HG02642 (cell line): ENCODE measurements around the gene NRG3.

ENCODE experiments used
- ATAC-seq: cut with Tn5 transposase; IDR thresholded peaks from one replicate; pipeline ENCODE4 v1.9.1; 2021; ENCODE audit warnings: mild to moderate bottlenecking; ENCODE audit not compliant: unreplicated experiment, poor library complexity

NRG3 gene

GRCh38 chr10:82737549-82737948 is 862.6 kb downstream of the NRG3 start:
- ATAC-seq: no peak

DNA sequence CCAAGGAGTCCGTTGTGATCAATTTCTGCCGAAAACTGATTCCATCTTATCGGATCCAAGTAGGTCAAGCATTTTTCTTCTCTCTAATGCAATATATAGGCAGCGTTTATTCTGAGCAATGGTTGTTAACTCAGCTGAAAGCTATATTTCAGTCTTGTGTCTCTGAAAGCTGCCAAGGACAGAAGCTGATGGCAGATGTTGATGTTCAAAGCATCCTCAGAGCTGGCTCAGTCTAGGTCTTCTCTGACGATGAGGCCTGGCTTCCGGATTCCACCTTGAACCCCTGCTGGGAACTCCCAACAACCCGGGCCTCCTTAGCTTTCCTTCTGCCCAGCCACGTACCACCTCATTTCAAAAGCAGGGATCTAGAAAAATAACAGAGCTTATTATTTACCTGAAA is 863.6 kb downstream of the NRG3 start:
- ATAC-seq: no peak

DNA sequence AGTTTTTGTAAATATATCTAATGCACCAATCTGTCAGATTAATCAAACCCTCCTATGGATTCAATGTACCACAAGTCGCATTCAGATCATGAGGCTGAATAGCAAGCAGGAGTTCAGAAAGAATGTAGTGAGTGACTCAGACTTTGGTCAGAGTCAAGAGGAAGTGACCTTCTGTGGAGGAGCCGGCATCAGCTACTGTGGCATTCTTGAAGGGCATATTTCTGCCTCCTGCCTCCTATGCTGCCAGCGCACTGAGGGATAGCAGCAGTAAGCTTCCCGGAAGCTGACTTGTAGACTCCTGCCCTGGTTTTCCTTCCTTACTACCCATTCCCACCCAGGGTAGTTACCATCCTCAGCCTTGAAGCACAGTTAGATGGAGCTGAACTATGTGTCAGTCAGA is 867.5 kb downstream of the NRG3 start:
- ATAC-seq: no peak

GRCh38 chr10:82742898-82743297 is 867.9 kb downstream of the NRG3 start:
- ATAC-seq: no peak

DNA sequence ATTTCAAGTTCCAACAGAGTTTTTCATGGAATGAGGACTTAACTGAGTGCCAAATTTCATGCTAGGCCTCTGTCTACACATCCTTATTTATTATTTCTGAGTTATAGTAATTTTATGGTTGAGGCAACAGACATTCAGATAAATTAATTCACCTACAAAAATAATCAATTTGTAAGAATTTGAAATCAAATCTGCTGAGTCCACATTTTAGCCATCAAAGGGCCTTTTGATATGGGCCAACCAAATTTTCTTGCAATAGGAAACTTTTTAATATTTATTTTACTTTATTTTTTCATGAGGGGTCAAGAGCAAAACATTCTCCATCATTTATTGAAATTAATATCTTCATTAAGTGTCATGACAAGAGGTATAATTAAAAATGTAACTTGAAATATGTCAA is 875.5 kb downstream of the NRG3 start:
- no peak for ATAC-seq

DNA sequence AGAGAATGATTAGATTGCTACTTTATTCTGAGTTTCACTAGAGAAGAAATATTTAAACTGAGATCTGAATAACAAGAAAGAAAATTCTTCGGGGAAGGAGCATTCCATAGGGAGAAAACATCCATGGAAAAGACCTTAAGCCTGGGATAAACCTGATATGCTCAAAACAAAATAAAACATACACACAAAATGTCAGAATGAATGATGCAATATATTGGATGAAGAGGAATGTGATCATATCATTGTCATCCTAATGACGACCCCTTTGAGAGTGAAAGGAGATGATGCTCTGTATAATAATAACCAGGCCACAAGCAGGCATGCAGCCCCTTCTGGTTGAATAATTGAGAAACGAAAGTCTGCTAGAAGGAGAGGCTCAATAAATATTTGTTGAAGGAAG is 882.4 kb downstream of the NRG3 start:
- ATAC-seq: no peak

DNA sequence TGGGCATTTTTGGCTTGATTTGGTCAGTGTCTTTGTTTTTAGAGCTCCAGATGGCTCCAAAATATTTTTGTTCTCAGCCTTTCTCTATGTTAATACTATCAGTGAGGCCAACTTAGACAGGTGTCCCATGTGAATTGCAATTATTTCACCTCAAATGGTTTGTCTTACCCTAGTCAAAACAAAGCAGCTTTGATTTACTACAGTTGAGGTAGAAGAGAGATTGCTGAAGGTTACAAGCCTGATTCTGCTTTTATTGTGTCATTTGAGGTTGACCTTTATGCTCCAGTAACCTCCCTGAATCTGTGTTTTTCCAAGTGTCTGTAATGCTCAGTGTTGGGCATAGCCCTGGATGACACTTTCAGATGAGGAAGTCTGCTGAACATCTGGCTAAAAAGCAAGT is 882.9 kb downstream of the NRG3 start:
- ATAC-seq: no peak

- ATAC-seq: no peak
Observed at GRCh38 chr10:82759050-82759449, 884.1 kb downstream of the NRG3 start.

- ATAC-seq: no peak
Observed at GRCh38 chr10:82762641-82763040, 887.6 kb downstream of the NRG3 start.

GRCh38 chr10:82768040-82768439 is 893.0 kb downstream of the NRG3 start:
- ATAC-seq: no peak

GRCh38 chr10:82778908-82779307 is 903.9 kb downstream of the NRG3 start:
- no peak for ATAC-seq

DNA sequence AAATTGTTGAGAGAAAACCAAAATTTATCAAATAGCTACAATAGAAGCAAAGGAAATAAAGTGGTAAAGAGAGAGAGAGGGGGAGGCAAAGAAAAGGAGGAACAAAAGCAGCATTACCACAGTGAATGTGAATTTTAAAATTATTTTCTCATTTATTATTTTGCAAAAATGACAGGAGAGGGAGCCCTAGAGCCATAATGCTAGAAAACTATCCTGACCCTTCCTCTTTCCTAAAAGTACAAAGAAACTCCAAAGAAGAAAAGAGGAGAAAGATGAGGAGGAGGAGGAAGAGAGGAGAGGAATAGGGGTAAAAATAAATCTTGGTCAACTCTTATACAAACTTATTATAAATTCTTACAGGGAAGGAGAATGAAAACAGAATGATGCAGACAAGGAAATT is 921.5 kb downstream of the NRG3 start:
- no peak for ATAC-seq

GRCh38 chr10:82801289-82801688 is 926.3 kb downstream of the NRG3 start:
- ATAC-seq: no peak

DNA sequence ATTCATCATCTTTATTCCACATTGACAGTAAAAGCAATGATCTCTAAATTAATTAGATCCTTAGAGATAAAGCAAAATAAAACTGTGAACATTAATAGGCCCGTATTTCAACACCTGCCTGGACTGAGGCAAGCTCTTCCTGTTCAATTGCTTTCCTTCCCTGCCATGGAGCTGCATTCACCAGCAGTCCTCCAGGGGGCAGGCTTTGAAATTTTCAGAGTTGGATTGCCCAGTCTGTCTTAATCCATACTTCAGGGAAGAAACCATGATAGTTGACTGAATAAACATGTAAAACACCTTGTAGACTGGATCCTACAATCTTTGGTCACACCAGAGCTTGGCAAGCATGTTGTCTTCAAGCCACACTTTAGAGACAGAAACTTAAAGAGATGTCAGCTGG is 936.6 kb downstream of the NRG3 start:
- peak; percentile 64 for ATAC-seq

DNA sequence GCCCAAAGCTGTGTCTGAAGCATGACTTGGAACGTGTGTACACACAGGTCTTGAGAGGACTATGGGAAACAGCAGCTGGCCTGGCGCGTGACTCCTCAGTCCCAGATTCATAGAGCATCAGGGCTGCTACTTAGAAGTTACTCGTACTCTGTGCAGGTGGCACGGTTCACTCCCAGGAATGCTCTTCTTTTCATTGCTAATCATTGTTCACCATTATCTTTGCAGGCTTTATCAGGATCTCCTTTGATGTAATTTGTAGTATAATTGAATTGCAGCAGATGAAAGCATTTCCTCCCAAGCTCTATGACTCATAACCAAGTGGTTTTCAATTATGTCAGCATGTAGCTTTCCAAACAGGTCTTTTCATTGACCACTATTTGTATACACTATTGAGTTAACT is 938.9 kb downstream of the NRG3 start:
- no peak for ATAC-seq

DNA sequence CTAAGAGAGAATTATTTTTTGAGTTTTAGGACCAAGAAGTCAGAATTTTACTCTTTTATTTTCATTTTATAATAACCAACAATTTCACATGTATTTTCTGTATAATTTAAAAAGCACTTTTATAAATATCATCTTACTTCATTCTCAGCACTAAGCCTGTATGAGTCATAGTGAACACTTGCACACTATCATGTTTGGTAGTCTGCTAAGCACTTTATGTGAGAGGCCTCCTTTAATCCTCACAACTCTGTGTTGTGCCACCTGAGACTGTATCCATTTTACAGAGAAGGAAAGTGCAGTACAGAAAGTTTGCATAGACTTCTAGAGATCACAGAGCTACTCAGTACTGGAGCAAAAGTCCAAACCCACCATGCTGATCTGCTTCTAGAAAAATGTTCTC is 939.6 kb downstream of the NRG3 start:
- ATAC-seq: no peak

DNA sequence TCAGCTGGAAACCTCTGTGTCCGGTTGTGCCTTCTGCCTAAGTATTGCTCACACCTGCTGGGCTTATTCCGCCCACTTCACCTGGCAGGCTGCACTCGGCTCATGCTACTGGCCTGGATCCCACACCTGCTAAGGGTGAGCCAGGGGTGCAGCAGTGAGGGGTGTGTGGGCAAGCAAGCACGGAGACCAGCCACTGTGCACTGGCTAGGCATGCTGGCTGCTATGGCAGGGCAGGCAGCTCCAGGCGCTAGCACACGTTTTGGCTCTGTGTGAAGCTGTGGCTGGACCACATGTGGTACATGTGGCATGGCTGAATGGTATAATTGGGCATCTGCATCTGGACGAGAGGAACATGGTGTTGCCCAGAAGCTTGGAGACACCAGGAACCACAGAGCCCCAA is 940.7 kb downstream of the NRG3 start:
- no peak for ATAC-seq

DNA sequence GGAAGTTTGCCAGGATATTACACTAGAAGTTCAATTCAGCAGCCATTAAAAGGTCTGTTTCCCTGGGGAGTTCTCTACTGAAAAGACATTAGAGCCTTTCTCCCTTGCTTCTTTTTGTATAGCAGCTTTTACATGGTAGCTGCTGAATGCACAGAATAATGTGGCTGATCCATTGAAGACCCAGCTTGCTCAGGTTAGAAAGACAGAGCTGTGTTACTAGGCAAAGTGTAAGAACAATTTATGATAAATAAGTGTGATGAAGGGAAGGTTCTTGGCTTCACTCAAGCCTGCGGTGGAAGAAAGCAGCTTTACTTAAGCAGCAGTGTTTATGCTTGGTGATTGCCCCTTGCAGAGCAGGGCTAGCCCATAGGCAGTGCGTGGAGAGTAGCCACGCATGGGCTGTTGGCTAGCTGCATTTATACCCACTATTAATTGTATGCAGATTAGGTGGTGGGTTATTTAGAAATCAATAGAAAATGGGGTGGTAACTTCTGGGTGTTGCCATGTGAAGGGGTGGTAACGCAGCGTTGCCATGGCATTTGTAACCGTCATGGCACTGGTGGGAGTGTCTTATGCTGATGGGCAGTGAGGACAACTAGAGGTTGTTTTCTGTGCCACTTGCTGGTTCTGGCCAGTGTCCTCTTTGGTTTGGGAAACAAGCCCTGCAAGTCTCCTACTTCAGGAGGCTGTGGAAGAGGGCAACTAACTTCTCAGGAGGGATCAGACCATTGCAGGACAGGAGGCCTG is 942.9 kb downstream of the NRG3 start:
- ATAC-seq: no peak

GRCh38 chr10:82821043-82821442 is 946.0 kb downstream of the NRG3 start:
- no peak for ATAC-seq

GRCh38 chr10:82826132-82826531 is 951.1 kb downstream of the NRG3 start:
- no peak for ATAC-seq

DNA sequence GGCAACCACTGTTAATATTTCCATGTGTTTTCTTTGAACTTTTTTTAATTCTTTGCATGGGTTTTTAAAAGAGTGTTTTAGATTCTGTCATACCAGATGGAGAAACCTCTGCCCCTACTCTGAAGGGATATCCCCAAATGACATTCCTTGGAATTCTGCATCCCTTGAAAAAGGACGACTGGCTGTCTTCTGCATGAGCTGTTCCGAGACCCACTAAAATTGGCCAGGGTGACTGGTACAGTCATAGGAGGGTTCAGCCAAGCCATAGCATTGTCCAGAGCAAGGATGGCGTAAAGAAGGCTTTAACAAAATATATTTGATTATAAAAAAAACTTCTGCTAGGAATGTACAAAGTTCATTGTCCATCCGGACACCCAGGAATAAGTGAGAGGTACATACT is 952.9 kb downstream of the NRG3 start:
- ATAC-seq: no peak

DNA sequence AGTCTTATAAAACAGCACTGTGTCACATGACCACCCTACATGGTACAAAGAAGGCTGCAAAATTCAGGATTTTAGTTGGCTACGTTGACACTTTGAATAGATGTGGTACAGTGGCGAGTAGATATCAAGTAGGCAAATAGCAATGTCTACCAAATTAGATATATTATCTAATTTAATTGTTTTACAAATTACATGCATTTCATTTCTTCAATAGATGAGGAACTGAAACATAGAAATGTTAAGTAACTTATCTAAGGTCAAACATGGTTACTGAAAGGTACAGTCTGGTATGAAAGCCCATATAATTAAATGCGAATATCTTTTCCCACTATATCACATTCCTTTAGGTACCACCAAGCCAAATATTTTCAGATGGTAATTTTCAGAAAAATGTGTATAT is 972.2 kb downstream of the NRG3 start:
- no peak for ATAC-seq

- ATAC-seq: no peak
Observed at GRCh38 chr10:82850191-82850590, 975.2 kb downstream of the NRG3 start.
